IMR-90 (cell line): ENCODE data around the gene GALNT9.

Source experiments
- CTCF ChIP-seq: conservative IDR thresholded peaks from 2 replicates; pipeline ENCODE4 v1.5.1; 2012; ENCODE audit warnings: mild to moderate bottlenecking, low read depth, low read length, improper control_type of control experiment
- ELK1 ChIP-seq: fragments of 150-350 bp; IDR thresholded peaks from 2 replicates; pipeline ENCODE4 v1.6.1; 2016; ENCODE audit warnings: low read depth, mild to moderate bottlenecking, low read length, moderate library complexity, borderline replicate concordance

- TF ChIP-seq CTCF (no peak), ELK1 (no peak)
Observed at GRCh38 chr12:132333766-132334165, 4.4 kb upstream of the GALNT9 start.
